ENCODE results near the gene RHOU. TPM values are rescaled to one million over a fixed set of nuclear protein-coding genes. Genes with fewer than 3 reads are reported as not detected.
A peak's percentile ranks its signal among the peaks of the same experiment; 100 is the strongest.

Gene RHOU
- total RNA-seq, 3 donors from 2014 or later = 28.8 to 31.5 (median 29.7) TPM

GRCh38 chr1:228792601-228793000 lies 57.3 kb downstream of the RHOU start:
- Histone ChIP-seq H3K4me3 (no peak overlapping the region), H3K27ac (no peak overlapping the region), H3K36me3 (no peaks in the 10 kb centered on the region), H3K9me3 (no peaks in the 10 kb centered on the region), H3K27me3 (no peaks in the 10 kb centered on the region), H3K4me1 (no peaks in the 10 kb centered on the region)
- intact Hi-C loops (cut with DNase I; ENCODE audit: low total_unique reads) = loop anchor here (10.0 kb wide), 2 partner anchors 1652 to 1712 kb away; no protein-coding TSS in a partner anchor
- no peak for DNase-seq (ENCODE audit: low spot score in 2 of 2)
- no peak for TF ChIP-seq CTCF (IDR thresholded peaks at IDR 0.05)
- TF ChIP-seq POLR2AphosphoS5 (IDR thresholded peaks at IDR 0.05) = no peak
- no peak for TF ChIP-seq POLR2A (IDR thresholded peaks at IDR 0.05)

- H3K27me3 ChIP-seq = no peaks in the 10 kb centered on the region
- no peaks in the 10 kb centered on the region for H3K4me1 ChIP-seq
- intact Hi-C loops (cut with DNase I; ENCODE audit: low total_unique reads) = loop anchor here (10.0 kb wide), 2 partner anchors 1652 to 1712 kb away; no protein-coding TSS in a partner anchor
- no peak overlapping the region for H3K4me3 ChIP-seq
- H3K36me3 ChIP-seq = no peaks in the 10 kb centered on the region
- no peak for DNase-seq (ENCODE audit: low spot score in 2 of 2)
- TF ChIP-seq POLR2AphosphoS5 (IDR thresholded peaks at IDR 0.05) (no peak), POLR2A (IDR thresholded peaks at IDR 0.05) (no peak), CTCF (IDR thresholded peaks at IDR 0.05) (no peak)
- no peak overlapping the region for H3K27ac ChIP-seq
- H3K9me3 ChIP-seq = no peaks in the 10 kb centered on the region
Observed at GRCh38 chr1:228793032-228793431, 57.8 kb downstream of the RHOU start.

GRCh38 chr1:228794173-228794572 lies 58.9 kb downstream of the RHOU start:
- no peak for DNase-seq (ENCODE audit: low spot score in 2 of 2)
- Histone ChIP-seq H3K4me1 (no peaks in the 10 kb centered on the region), H3K27ac (no peak overlapping the region), H3K27me3 (no peaks in the 10 kb centered on the region), H3K4me3 (no peak overlapping the region), H3K36me3 (no peaks in the 10 kb centered on the region), H3K9me3 (no peaks in the 10 kb centered on the region)
- no peak for TF ChIP-seq POLR2AphosphoS5 (IDR thresholded peaks at IDR 0.05)
- TF ChIP-seq POLR2A (IDR thresholded peaks at IDR 0.05) = no peak
- no peak for TF ChIP-seq CTCF (IDR thresholded peaks at IDR 0.05)
- intact Hi-C loops (cut with DNase I; ENCODE audit: low total_unique reads) = loop anchor here (10.0 kb wide), 2 partner anchors 1651 to 1711 kb away; no protein-coding TSS in a partner anchor

GRCh38 chr1:228794810-228795209 lies 59.5 kb downstream of the RHOU start:
- H3K4me1 ChIP-seq = no peaks in the 10 kb centered on the region
- intact Hi-C loops (cut with DNase I; ENCODE audit: low total_unique reads) = loop anchor here (10.0 kb wide), 2 partner anchors 1650 to 1710 kb away; no protein-coding TSS in a partner anchor
- H3K9me3 ChIP-seq = no peaks in the 10 kb centered on the region
- H3K36me3 ChIP-seq = no peaks in the 10 kb centered on the region
- no peak overlapping the region for H3K4me3 ChIP-seq
- TF ChIP-seq POLR2AphosphoS5 (IDR thresholded peaks at IDR 0.05) (no peak), CTCF (IDR thresholded peaks at IDR 0.05) (no peak), POLR2A (IDR thresholded peaks at IDR 0.05) (no peak)
- no peaks in the 10 kb centered on the region for H3K27me3 ChIP-seq
- H3K27ac ChIP-seq = no peak overlapping the region
- DNase-seq (ENCODE audit: low spot score in 2 of 2) = no peak

- intact Hi-C loops (cut with DNase I; ENCODE audit: low total_unique reads) = loop anchor here (10.0 kb wide), 2 partner anchors 1649 to 1709 kb away; no protein-coding TSS in a partner anchor
- H3K4me3 ChIP-seq = no peak overlapping the region
- no peaks in the 10 kb centered on the region for H3K4me1 ChIP-seq
- no peaks in the 10 kb centered on the region for H3K9me3 ChIP-seq
- no peak overlapping the region for H3K27ac ChIP-seq
- H3K27me3 ChIP-seq = no peaks in the 10 kb centered on the region
- no peaks in the 10 kb centered on the region for H3K36me3 ChIP-seq
- peak in 1 of 2 donors; percentile 46 for DNase-seq (ENCODE audit: low spot score in 2 of 2)
- TF ChIP-seq POLR2AphosphoS5 (IDR thresholded peaks at IDR 0.05) (no peak), POLR2A (IDR thresholded peaks at IDR 0.05) (no peak), CTCF (IDR thresholded peaks at IDR 0.05) (no peak)
Observed at GRCh38 chr1:228795596-228795995, 60.3 kb downstream of the RHOU start.

Other genes starting within 250 kb of the RHOU start
- gene RNF187, start 248.1 kb upstream of the RHOU start, total RNA-seq = 10 to 100 TPM; 26.9 to 33.7 (median 33.1) TPM